OCI-LY7 (cell line): ENCODE data around the gene MMP23B. TPM values are rescaled to one million over a fixed set of nuclear protein-coding genes. Genes with fewer than 3 reads are reported as not detected.
A peak's percentile ranks its signal among the peaks of the same experiment; 100 is the strongest.

Experiments used
- BruUV-seq: library from RNA; stranded (reverse); fragments of 400-500 nt; replicated peaks from 2 replicates; lab custom pipeline; 2021; lab: Mats Ljungman, UMichigan
- CTCF ChIA-PET: fragments of 300-600 bp; sonication (Branson Sonifier 250); formaldehyde crosslinking; loops from one replicate; lab custom pipeline; 2022; ENCODE audit warnings: antibody characterized with exemption; ENCODE audit not compliant: unreplicated experiment; lab: Charles Lee
- POLR2A ChIA-PET: fragments of 300-600 bp; sonication (Branson Sonifier 250); formaldehyde crosslinking; loops from one replicate; lab custom pipeline; 2022; ENCODE audit warnings: antibody characterized with exemption; lab: Charles Lee
- DNase-seq: peaks from one replicate; pipeline ENCODE4 v3.0.0-alpha.2; 2015; ENCODE audit warnings: low spot score
- H2AFZ ChIP-seq: fragments of 200-600 bp; sonication (generic), shearing (Covaris generic); 2 replicates; pipeline ENCODE4 v1.6.1; 2014; ENCODE audit warnings: mild to moderate bottlenecking, antibody characterized with exemption, low read length, moderate library complexity
- H3K27ac ChIP-seq: fragments of 200-600 bp; sonication (generic); 2 replicates; pipeline ENCODE4 v1.5.1; 2014; ENCODE audit warnings: mixed run types, low read depth, mild to moderate bottlenecking, moderate library complexity, low read length, inconsistent platforms; ENCODE audit not compliant: poor library complexity, severe bottlenecking
- H3K36me3 ChIP-seq: fragments of 200-600 bp; sonication (generic); 2 replicates; pipeline ENCODE4 v1.6.1; 2014; ENCODE audit warnings: mild to moderate bottlenecking, antibody characterized with exemption, low read length, moderate library complexity, mixed read lengths; ENCODE audit not compliant: insufficient read depth
- H3K4me1 ChIP-seq: fragments of 200-600 bp; sonication (generic); 2 replicates; pipeline ENCODE4 v1.5.1; 2014; ENCODE audit warnings: mild to moderate bottlenecking, low read length; ENCODE audit not compliant: insufficient read depth, poor library complexity, severe bottlenecking
- H3K4me2 ChIP-seq: fragments of 200-600 bp; sonication (generic); 2 replicates; pipeline ENCODE4 v1.6.1; 2014; ENCODE audit warnings: mild to moderate bottlenecking, low read length
- H3K4me3 ChIP-seq: fragments of 200-600 bp; sonication (generic); 2 replicates; pipeline ENCODE4 v1.5.1; 2014; ENCODE audit warnings: mild to moderate bottlenecking, low read depth, low read length; ENCODE audit not compliant: poor library complexity, severe bottlenecking
- H3K79me2 ChIP-seq: fragments of 200-600 bp; sonication (generic); 2 replicates; pipeline ENCODE4 v1.6.1; 2016; ENCODE audit warnings: low read depth, mild to moderate bottlenecking, low read length, moderate library complexity, mixed read lengths; ENCODE audit not compliant: insufficient read depth
- H3K9me2 ChIP-seq: fragments of 200-600 bp; sonication (generic); 2 replicates; pipeline ENCODE4 v1.6.1; 2016; ENCODE audit warnings: mild to moderate bottlenecking, low read length, mixed read lengths; ENCODE audit not compliant: insufficient read depth
- H3K9me3 ChIP-seq: fragments of 200-600 bp; sonication (generic); 2 replicates; pipeline ENCODE4 v1.6.1; 2014; ENCODE audit warnings: mild to moderate bottlenecking, mixed run types, low read length, mixed read lengths
- H4K20me1 ChIP-seq: fragments of 200-600 bp; sonication (generic); 2 replicates; pipeline ENCODE4 v1.6.1; 2014; ENCODE audit warnings: mild to moderate bottlenecking, antibody characterized with exemption, low read length, moderate library complexity, mixed read lengths; ENCODE audit not compliant: insufficient read depth
- EZH2phosphoT487 ChIP-seq: fragments of 200-600 bp; sonication (generic); IDR thresholded peaks from 2 replicates; pipeline ENCODE4 v1.6.1; 2018; ENCODE audit warnings: low read depth, borderline replicate concordance, mild to moderate bottlenecking, mixed run types, antibody characterized with exemption, low read length, moderate library complexity, mixed read lengths
- intact Hi-C: fragments of 100-400 bp; cut with micrococcal nuclease; formaldehyde crosslinking; loops from one replicate; pipeline ENCODE4 v1.10.0; 2022; ENCODE audit not compliant: unreplicated experiment
- total RNA-seq, 2 experiments: library from RNA; depleted of rRNA in 1 of 2; stranded (reverse); fragments of >200 nt in 1 of 2; shearing (Covaris generic) in 1 of 2; gene quantifications; 2 replicates each; pipeline ENCODE4 v1.2.3, GENCODE V29; 2014 to 2022
- TF ChIP-seq, protein P1 (sequence below): fragments of 200-600 bp; sonication (generic); conservative IDR thresholded peaks from 2 replicates; pipeline ENCODE4 v1.5.1; 2014; ENCODE audit warnings: mild to moderate bottlenecking, antibody characterized with exemption, low read length, moderate library complexity, mixed read lengths

Gene MMP23B
- total RNA-seq, 2 experiments from 2014 or later: 2.2 to 7.6 TPM

DNA sequence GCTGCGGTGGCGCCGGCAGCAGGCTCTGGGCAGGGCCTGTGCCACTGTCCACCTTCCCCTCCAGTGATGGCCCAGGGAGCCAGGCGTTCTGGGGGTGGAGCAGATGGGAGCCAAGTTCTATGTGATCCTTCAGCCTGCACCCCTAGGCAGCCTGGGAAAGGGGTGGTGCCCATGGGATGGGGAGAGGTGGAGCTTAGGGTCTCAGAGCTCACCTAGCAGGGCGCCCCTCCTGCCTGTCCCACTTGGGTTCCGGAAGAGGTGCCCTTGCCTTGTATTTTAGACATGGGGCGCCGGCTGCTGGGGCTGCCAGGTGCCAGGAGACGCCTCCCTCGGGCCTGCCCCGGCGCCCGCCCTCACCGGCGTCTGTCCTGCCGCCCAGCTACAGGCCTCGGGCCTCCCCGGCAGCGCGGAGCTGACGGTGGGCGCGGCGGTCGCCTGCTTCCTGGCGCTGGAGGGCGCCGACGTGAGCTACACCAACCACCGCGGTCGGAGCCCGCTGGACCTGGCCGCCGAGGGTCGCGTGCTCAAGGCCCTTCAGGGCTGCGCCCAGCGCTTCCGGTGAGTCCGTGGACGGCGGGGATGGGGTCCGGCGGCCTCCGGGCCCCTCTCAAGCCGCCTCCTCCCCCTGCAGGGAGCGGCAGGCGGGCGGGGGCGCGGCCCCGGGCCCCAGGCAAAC is 3.1 kb upstream of the MMP23B start:
- peak overlapping the region; percentile 62 for H3K4me2 ChIP-seq
- BruUV-seq: TSS peak; percentile 65

DNA sequence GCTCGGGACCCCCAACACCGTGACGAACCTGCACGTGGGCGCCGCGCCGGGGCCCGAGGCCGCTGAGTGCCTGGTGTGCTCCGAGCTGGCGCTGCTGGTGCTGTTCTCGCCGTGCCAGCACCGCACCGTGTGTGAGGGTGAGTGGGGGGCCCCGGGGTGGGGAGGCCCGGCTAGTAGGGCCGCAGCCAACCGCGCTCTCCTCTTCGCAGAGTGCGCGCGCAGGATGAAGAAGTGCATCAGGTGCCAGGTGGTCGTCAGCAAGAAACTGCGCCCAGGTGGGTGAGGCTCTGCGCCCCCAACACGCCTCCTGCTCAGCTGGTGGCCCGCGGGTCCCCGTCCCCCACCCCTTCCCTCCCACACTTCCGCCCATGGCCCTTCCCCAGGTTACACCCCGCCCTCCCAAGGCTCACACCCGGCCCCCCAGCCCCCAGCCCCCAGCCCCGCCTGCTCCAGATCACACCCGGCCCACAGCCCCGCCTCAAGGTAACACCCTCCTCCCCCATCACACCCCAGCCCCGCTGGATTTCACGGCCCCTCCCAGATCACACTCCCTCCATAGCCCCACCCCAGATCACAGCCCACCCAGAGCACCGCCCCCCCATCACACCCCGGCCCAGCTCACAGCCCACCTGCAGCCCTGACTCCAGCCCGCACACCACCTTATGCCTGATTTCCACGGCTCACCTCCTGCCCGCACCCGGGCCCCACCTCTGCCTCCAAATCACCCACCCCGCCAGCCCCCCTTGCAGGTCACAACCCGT is 2.4 kb upstream of the MMP23B start:
- Histone ChIP-seq H3K9me2 (no peaks in the 10 kb centered on the region), H3K9me3 (no peaks in the 10 kb centered on the region), H3K79me2 (no peaks in the 10 kb centered on the region), H3K27ac (peak overlapping the region; percentile 77), H4K20me1 (no peaks in the 10 kb centered on the region), H3K36me3 (no peaks in the 10 kb centered on the region), H3K4me2 (peak overlapping the region; percentile 62), H3K4me1 (peaks cover 30% of the 10 kb centered on the region), H3K4me3 (peak overlapping the region; percentile 66), H2AFZ (no peak overlapping the region)
- BruUV-seq: no TSS peak
- POLR2A ChIA-PET: interaction anchor here (0.6 to 0.8 kb wide), 2 partner anchors 14 to 24 kb away, joined by 3 read pairs; partner anchors contain the start of gene MIB2
- peak; percentile 78 for DNase-seq
- intact Hi-C loops: no loop called here
- CTCF ChIA-PET: interaction anchor here (0.6 kb wide), 1 partner anchor 338 kb away, joined by 5 read pairs; no protein-coding TSS in a partner anchor
- TF ChIP-seq EZH2phosphoT487: no peak
- TF ChIP-seq, protein P1, sequence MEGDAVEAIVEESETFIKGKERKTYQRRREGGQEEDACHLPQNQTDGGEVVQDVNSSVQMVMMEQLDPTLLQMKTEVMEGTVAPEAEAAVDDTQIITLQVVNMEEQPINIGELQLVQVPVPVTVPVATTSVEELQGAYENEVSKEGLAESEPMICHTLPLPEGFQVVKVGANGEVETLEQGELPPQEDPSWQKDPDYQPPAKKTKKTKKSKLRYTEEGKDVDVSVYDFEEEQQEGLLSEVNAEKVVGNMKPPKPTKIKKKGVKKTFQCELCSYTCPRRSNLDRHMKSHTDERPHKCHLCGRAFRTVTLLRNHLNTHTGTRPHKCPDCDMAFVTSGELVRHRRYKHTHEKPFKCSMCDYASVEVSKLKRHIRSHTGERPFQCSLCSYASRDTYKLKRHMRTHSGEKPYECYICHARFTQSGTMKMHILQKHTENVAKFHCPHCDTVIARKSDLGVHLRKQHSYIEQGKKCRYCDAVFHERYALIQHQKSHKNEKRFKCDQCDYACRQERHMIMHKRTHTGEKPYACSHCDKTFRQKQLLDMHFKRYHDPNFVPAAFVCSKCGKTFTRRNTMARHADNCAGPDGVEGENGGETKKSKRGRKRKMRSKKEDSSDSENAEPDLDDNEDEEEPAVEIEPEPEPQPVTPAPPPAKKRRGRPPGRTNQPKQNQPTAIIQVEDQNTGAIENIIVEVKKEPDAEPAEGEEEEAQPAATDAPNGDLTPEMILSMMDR: no peak

More for the DNA sequence above, 3.1 kb upstream of the MMP23B start:
- Histone ChIP-seq H4K20me1 (no peaks in the 10 kb centered on the region), H3K9me2 (no peaks in the 10 kb centered on the region), H3K9me3 (no peaks in the 10 kb centered on the region), H3K27ac (peak overlapping the region; percentile 77), H2AFZ (no peak overlapping the region), H3K4me1 (peaks cover 30% of the 10 kb centered on the region), H3K36me3 (no peaks in the 10 kb centered on the region), H3K79me2 (no peaks in the 10 kb centered on the region), H3K4me3 (peak overlapping the region; percentile 66)
- POLR2A ChIA-PET: interaction anchor here (0.8 kb wide), 1 partner anchor 13 kb away, joined by 3 read pairs; the partner anchor contains the start of gene MIB2
- CTCF ChIA-PET: interaction anchor here (0.8 kb wide), 1 partner anchor 50 kb away, joined by 3 read pairs; no protein-coding TSS in a partner anchor
- no peak for TF ChIP-seq EZH2phosphoT487
- TF ChIP-seq, protein P1: no peak
- intact Hi-C loops: no loop called here
- peak; percentile 51 for DNase-seq
